ENCODE measurements around the gene CCL4L2.
"Not testable (repeated sequence)": the region's sequence is repeated elsewhere in the genome, so short reads cannot be mapped to it uniquely, and the experiment has no call there.

CCL4L2 gene

GRCh38 chr17:36221581-36222100, 10.8 kb downstream of the CCL4L2 start:
- not testable (repeated sequence) for DNase-seq

DNA sequence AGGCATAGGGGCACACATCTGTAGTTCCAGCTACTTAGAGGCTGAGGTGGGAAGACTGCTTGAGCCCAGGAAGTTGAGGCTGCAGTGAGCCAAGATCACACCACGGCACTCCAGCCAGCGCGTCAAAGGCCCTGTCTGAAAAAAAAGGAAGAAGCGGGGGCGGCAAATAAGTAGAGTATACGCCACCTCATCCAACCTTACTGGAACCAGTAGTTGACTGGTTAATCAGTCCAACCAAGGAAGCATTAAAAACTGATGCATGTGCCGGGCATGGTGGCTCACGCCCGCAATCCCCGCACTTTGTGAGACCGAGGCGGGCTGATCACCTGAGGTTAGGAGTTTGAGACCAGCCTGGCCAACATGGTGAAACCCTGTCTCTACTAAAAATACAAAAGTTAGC, 12.1 kb downstream of the CCL4L2 start:
- DNase-seq: not testable (repeated sequence)

- peak; percentile 16 for DNase-seq
These were observed 18.8 kb downstream of the CCL4L2 start for GRCh38 chr17:36229644-36230043.

DNA sequence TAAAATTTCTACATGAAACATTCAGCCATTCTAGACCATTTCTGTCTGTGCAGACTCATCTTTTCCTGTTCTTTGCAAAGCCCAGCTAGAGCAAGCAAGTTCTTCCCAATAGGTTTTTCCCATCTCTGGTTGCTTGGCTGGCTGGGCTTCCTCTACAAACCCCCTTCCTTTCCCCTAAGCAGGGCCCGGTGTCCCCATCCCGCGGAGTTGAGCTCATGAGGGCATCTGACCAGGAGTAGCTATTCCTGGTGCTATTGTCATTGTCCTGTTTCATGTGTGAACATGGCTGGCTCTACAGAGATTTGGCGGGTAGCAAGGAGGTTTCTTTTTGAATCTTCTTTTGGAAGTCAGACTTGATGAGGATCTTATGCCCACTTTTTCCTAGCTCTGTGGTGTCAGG, 31.2 kb downstream of the CCL4L2 start:
- not testable (repeated sequence) for DNase-seq

Data from CD4-positive, alpha-beta T cell treated with Interferon gamma for 1 hour (primary cell).